Brain microvascular endothelial cell (primary cell): ENCODE data around the gene LYAR.
A peak's percentile ranks its signal among the peaks of the same experiment; 100 is the strongest.

ENCODE experiments used
- DNase-seq: peaks from one replicate; pipeline ENCODE4 v3.0.0-alpha.2; 2020
- H3K27ac ChIP-seq: fragments of 250-450 bp; sonication (Bioruptor Pico); 2 replicates; pipeline ENCODE4 v1.5.1; 2020; ENCODE audit warnings: mild to moderate bottlenecking, moderate library complexity
- H3K27me3 ChIP-seq: fragments of 250-450 bp; sonication (Bioruptor Pico); replicated peaks from 2 replicates; pipeline ENCODE4 v1.5.1; 2020; ENCODE audit warnings: mild to moderate bottlenecking
- H3K36me3 ChIP-seq: fragments of 250-450 bp; sonication (Bioruptor Pico); replicated peaks from 2 replicates; pipeline ENCODE4 v1.5.1; 2020; ENCODE audit warnings: mild to moderate bottlenecking
- H3K4me3 ChIP-seq: 2 replicates; pipeline ENCODE4 v1.5.1; 2011; ENCODE audit warnings: low read depth, mild to moderate bottlenecking, control low read depth, low read length, moderate library complexity
- in situ Hi-C: cut with HindIII; loops from 2 replicates; pipeline ENCODE4 v1.10.0; 2017; ENCODE audit warnings: low sequenced_read_pairs, low pct_ligation_motif_present
- TF ChIP-seq, protein P1 (sequence below): IDR thresholded peaks from 2 replicates; pipeline ENCODE4 v1.5.1; 2011; ENCODE audit warnings: low read depth, mild to moderate bottlenecking, moderate library complexity, low read length, control low read depth, inconsistent platforms; ENCODE audit errors: missing control alignments

The LYAR gene, protein sequence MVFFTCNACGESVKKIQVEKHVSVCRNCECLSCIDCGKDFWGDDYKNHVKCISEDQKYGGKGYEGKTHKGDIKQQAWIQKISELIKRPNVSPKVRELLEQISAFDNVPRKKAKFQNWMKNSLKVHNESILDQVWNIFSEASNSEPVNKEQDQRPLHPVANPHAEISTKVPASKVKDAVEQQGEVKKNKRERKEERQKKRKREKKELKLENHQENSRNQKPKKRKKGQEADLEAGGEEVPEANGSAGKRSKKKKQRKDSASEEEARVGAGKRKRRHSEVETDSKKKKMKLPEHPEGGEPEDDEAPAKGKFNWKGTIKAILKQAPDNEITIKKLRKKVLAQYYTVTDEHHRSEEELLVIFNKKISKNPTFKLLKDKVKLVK

GRCh38 chr4:4289941-4290850, at the start of gene LYAR, which contains the start of gene ZBTB49:
Gene LYAR (minus strand): TSS chr4:4290154. CDS start chr4:4283742, 6,412 bp downstream.
Gene ZBTB49 (plus strand): TSS chr4:4290251. CDS start chr4:4299946, 9,695 bp downstream.
- peak; percentile 87 for DNase-seq

DNA sequence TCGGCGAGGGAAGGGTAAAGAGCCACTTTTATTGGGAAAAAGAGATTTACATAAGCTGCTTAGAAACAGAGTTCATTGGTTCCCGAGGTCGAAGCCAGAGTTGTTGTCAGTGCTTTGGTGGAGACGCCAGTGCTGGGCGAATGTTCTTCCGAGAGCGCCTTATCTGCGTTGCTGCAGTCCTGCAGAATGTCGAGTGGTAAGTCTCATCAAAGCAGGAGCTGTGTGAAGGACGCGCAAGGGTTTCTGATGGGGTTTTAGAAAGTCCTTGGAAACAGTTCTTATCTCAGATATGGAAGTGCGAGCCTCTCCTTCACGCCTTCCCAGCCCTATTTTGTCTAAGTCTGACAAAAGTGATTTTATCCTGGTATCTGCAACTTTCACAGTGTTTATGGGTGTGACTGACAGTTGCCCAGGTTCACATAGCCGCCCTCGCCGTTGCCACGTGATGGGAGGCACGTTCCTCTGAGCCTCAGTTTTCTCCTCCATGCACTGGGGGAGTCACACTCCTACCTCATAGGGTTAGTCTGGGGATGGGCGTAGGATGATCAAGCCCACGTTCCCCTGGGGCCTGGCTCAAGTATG, 49.6 kb upstream of the LYAR start:
- no peaks in the 10 kb centered on the region for H3K36me3 ChIP-seq
- H3K27me3 ChIP-seq, result no peaks in the 10 kb centered on the region
- TF ChIP-seq, protein P1, sequence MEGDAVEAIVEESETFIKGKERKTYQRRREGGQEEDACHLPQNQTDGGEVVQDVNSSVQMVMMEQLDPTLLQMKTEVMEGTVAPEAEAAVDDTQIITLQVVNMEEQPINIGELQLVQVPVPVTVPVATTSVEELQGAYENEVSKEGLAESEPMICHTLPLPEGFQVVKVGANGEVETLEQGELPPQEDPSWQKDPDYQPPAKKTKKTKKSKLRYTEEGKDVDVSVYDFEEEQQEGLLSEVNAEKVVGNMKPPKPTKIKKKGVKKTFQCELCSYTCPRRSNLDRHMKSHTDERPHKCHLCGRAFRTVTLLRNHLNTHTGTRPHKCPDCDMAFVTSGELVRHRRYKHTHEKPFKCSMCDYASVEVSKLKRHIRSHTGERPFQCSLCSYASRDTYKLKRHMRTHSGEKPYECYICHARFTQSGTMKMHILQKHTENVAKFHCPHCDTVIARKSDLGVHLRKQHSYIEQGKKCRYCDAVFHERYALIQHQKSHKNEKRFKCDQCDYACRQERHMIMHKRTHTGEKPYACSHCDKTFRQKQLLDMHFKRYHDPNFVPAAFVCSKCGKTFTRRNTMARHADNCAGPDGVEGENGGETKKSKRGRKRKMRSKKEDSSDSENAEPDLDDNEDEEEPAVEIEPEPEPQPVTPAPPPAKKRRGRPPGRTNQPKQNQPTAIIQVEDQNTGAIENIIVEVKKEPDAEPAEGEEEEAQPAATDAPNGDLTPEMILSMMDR, result no peak
- no peak for DNase-seq
- in situ Hi-C loops, result no loop called here
- H3K27ac ChIP-seq, result no peak overlapping the region
- no peak overlapping the region for H3K4me3 ChIP-seq

More at GRCh38 chr4:4289941-4290850, at the start of gene LYAR, which contains the start of gene ZBTB49:
- no peaks in the 10 kb centered on the region for H3K27me3 ChIP-seq
- H3K27ac ChIP-seq, result peak within 1 kb of the TSS; percentile 28
- peaks cover 4% of the 10 kb centered on the region for H3K36me3 ChIP-seq
- in situ Hi-C loops, result no loop called here
- TF ChIP-seq, protein P1, result no peak
- H3K4me3 ChIP-seq, result peak within 1 kb of the TSS; percentile 93

DNA sequence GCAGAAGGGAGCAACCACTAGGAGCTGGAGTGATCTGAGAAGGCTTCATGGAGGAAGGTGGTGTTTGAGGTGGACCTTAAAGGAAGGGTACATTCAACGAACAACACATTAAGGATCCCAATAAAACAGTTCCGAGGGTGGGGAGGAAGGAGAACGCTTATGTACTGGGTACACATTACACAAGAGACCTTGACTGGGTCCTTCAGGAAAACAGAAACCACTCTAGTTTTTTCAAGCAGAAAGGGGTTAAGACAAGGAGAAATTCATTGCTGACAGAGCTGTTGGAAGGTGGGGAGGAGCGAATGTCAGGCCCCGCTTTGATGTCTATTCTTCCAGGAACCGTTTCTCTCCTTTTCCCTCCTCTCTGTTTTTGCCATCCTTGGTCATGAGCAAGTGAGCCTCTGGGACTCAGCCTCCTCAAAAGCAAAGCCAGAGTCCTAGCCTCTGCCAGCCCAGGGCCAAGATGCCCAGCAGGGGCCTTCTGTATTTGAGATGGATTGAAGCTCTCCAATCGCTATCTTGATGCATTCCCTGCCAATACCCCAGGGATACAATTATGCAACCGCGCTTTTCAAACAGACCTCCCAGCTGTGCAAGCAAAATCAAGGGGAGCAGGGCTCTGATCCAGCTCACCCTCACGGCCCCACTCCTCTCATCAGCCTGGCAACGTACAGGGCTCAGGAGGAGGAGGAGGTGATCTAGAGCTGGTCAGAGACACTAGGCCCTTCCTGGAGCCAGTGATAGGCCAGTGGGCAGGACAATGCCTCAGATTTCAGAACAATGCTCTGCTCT, 48.5 kb upstream of the LYAR start:
- H3K27ac ChIP-seq, result no peak overlapping the region
- H3K4me3 ChIP-seq, result no peak overlapping the region
- no peaks in the 10 kb centered on the region for H3K27me3 ChIP-seq
- no peaks in the 10 kb centered on the region for H3K36me3 ChIP-seq
- no peak for DNase-seq
- TF ChIP-seq, protein P1, result no peak
- in situ Hi-C loops, result no loop called here

GRCh38 chr4:4334798-4335520, 45.0 kb upstream of the LYAR start:
- no peak overlapping the region for H3K27ac ChIP-seq

More at GRCh38 chr4:4334798-4335520, 45.0 kb upstream of the LYAR start:
- in situ Hi-C loops, result no loop called here
- Histone ChIP-seq H3K4me3 (no peak overlapping the region), H3K27me3 (no peaks in the 10 kb centered on the region), H3K36me3 (no peaks in the 10 kb centered on the region)
- peak; percentile 36 for DNase-seq
- TF ChIP-seq, protein P1, result peak; percentile 82
